ENCODE results near the gene ENDOD1. TPM values are rescaled to one million over a fixed set of nuclear protein-coding genes. Genes with fewer than 3 reads are reported as not detected.
A peak's percentile ranks its signal among the peaks of the same experiment; 100 is the strongest.

ENDOD1 gene
- polyA plus RNA-seq, 3 donors: 1.3 to 3.4 (median 3.2) TPM

GRCh38 chr11:95088946-95089619 is 563 bp upstream of the ENDOD1 start:
- Histone ChIP-seq H3K27ac (ENCODE audit: low read depth in 1 of 2, low read length in 2 of 2) (peak overlapping the region; percentile 47 to 83), H3K27me3 (ENCODE audit: control insufficient read depth in 2 of 2, insufficient read depth in 2 of 2, low read length in 2 of 2) (peaks cover 7 to 8% of the 10 kb centered on the region in 2 donors), H3K79me2 (ENCODE audit: insufficient read depth, low read length) (no peaks in the 10 kb centered on the region), H3K36me3 (replicated peaks in 1 of 2; ENCODE audit: control insufficient read depth in 1 of 2, insufficient read depth in 2 of 2, low read length in 2 of 2) (no peaks in the 10 kb centered on the region), H3K9me3 (replicated peaks in 1 of 2; ENCODE audit: control insufficient read depth in 1 of 2, insufficient read depth in 1 of 2, low read length in 2 of 2) (no peaks in the 10 kb centered on the region), H3K4me3 (replicated peaks in 1 of 3; ENCODE audit: low read depth in 2 of 3, low read length in 3 of 3) (peak overlapping the region; percentile 62 to 88 (median 82)), H3K4me1 (ENCODE audit: control insufficient read depth in 1 of 2, insufficient read depth in 2 of 2, low read length in 2 of 2) (peaks cover 14 to 23% of the 10 kb centered on the region in 2 donors), H3K9ac (ENCODE audit: insufficient read depth, low read length, poor library complexity, severe bottlenecking) (peak overlapping the region; percentile 73), H3K4me2 (replicated peaks; ENCODE audit: extremely low read depth, low read length, poor library complexity, severe bottlenecking) (peak overlapping the region; percentile 95), H2AFZ (ENCODE audit: insufficient read depth, low read depth, low read length, poor library complexity, severe bottlenecking) (peak overlapping the region; percentile 93), H4K20me1 (ENCODE audit: insufficient read depth, low read length) (no peaks in the 10 kb centered on the region)
- DNase-seq: peak; percentile 48 to 59 (median 57)
- Mint-ChIP-seq H3K27ac (peak overlapping the region; percentile 85 to 94 (median 90)), H3K4me1 (peaks cover 23% of the 10 kb centered on the region), H3K27me3 (ENCODE audit: low read depth in 3 of 3) (peaks cover 15 to 19% (median 17%) of the 10 kb centered on the region in 3 donors), H3K4me3 (peak overlapping the region; percentile 90 to 95), H3K36me3 (peaks cover 0 to 12% of the 10 kb centered on the region in 2 donors), H3K9me3 (peaks cover 0 to 2% (median 0%) of the 10 kb centered on the region in 7 donors)
- TF ChIP-seq CTCF (IDR thresholded peaks at IDR 0.05): no peak
- intact Hi-C loops (cut with micrococcal nuclease): loop anchor here (5.0 to 10.0 kb wide), 2 partner anchors 112 to 676 kb away; no protein-coding TSS in a partner anchor
- WGBS (ENCODE audit: insufficient coverage): 0% methylated on average over 22 of the region's 27 CpGs

- Mint-ChIP-seq H3K36me3 (peaks cover 0 to 12% of the 10 kb centered on the region in 2 donors), H3K9me3 (peaks cover 0 to 2% (median 0%) of the 10 kb centered on the region in 7 donors), H3K4me3 (peak overlapping the region in 1 of 2 donors; percentile 91), H3K27ac (peak overlapping the region in 1 of 7 donors; percentile 65), H3K4me1 (peaks cover 30% of the 10 kb centered on the region), H3K27me3 (ENCODE audit: low read depth in 3 of 3) (peaks cover 15 to 19% (median 17%) of the 10 kb centered on the region in 3 donors)
- intact Hi-C loops (cut with micrococcal nuclease): no loop called here
- Histone ChIP-seq H4K20me1 (ENCODE audit: insufficient read depth, low read length) (no peaks in the 10 kb centered on the region), H3K36me3 (replicated peaks in 1 of 2; ENCODE audit: control insufficient read depth in 1 of 2, insufficient read depth in 2 of 2, low read length in 2 of 2) (no peaks in the 10 kb centered on the region), H3K27ac (ENCODE audit: low read depth in 1 of 2, low read length in 2 of 2) (no peak overlapping the region), H3K9ac (ENCODE audit: insufficient read depth, low read length, poor library complexity, severe bottlenecking) (no peak overlapping the region), H3K79me2 (ENCODE audit: insufficient read depth, low read length) (no peaks in the 10 kb centered on the region), H3K4me2 (replicated peaks; ENCODE audit: extremely low read depth, low read length, poor library complexity, severe bottlenecking) (no peak overlapping the region), H3K9me3 (replicated peaks in 1 of 2; ENCODE audit: control insufficient read depth in 1 of 2, insufficient read depth in 1 of 2, low read length in 2 of 2) (no peaks in the 10 kb centered on the region), H2AFZ (ENCODE audit: insufficient read depth, low read depth, low read length, poor library complexity, severe bottlenecking) (no peak overlapping the region), H3K4me1 (ENCODE audit: control insufficient read depth in 1 of 2, insufficient read depth in 2 of 2, low read length in 2 of 2) (peaks cover 14 to 27% of the 10 kb centered on the region in 2 donors), H3K27me3 (ENCODE audit: control insufficient read depth in 2 of 2, insufficient read depth in 2 of 2, low read length in 2 of 2) (peaks cover 7 to 8% of the 10 kb centered on the region in 2 donors), H3K4me3 (replicated peaks in 1 of 3; ENCODE audit: low read depth in 2 of 3, low read length in 3 of 3) (no peak overlapping the region)
- no peak for DNase-seq
- TF ChIP-seq CTCF (IDR thresholded peaks at IDR 0.05): no peak
These were observed 2.1 kb downstream of the ENDOD1 start for GRCh38 chr11:95091663-95092180.

Data from CD14-positive monocyte (primary cell).